Upper lobe of left lung (tissue), 6 donors: ENCODE results near the gene EXOC1. TPM values are rescaled to one million over a fixed set of nuclear protein-coding genes. Genes with fewer than 3 reads are reported as not detected.

Experiments used
- ATAC-seq, 2 donors: fragments of 200-7000 bp; cut with Tn5 transposase; one replicate each; pipeline ENCODE4 v1.9.1; 2022; ENCODE audit warnings: mild to moderate bottlenecking in 2 of 2, moderate library complexity in 2 of 2; ENCODE audit not compliant: low FRiP score in 2 of 2
- DNase-seq, 2 donors: peaks; one replicate each; pipeline ENCODE4 v3.0.0-alpha.2; 2019 to 2020
- H3K27ac ChIP-seq, 4 donors: fragments of 200-600 bp; sonication (generic); one replicate each; pipeline ENCODE4 v1.5.1; 2016 to 2019
- H3K27me3 ChIP-seq, 4 donors: fragments of 200-600 bp; sonication (generic); one replicate each; pipeline ENCODE4 v1.5.1; 2017 to 2019
- H3K36me3 ChIP-seq, 4 donors: fragments of 200-600 bp; sonication (generic); one replicate each; pipeline ENCODE4 v1.5.1; 2016 to 2019
- H3K4me1 ChIP-seq, 4 donors: fragments of 200-600 bp; sonication (generic); one replicate each; pipeline ENCODE4 v1.5.1; 2018 to 2019
- H3K4me3 ChIP-seq, 4 donors: fragments of 200-600 bp; sonication (generic); one replicate each; pipeline ENCODE4 v1.5.1; 2017 to 2019; ENCODE audit warnings: mild to moderate bottlenecking in 2 of 4, moderate library complexity in 1 of 4
- H3K9me3 ChIP-seq, 4 donors: fragments of 200-600 bp; sonication (generic); one replicate each; pipeline ENCODE4 v1.5.1; 2018 to 2019
- CTCF ChIP-seq, 6 experiments: fragments of 450-650 bp in 4 of 6; fragments of 200-600 bp in 2 of 6; sonication (generic) in 2 of 6; IDR thresholded peaks; one replicate each; pipeline ENCODE4 v1.5.1; 2016 to 2019; ENCODE audit warnings: antibody characterized with exemption in 6 of 6
- EP300 ChIP-seq, 4 donors: sonication (generic); formaldehyde crosslinking; IDR thresholded peaks; one replicate each; pipeline ENCODE4 v1.5.1; 2017; ENCODE audit warnings: antibody characterized with exemption in 4 of 4, control low read depth in 2 of 4
- POLR2A ChIP-seq, 4 donors: fragments of 450-650 bp; IDR thresholded peaks; one replicate each; pipeline ENCODE4 v1.5.1; 2016 to 2017; ENCODE audit warnings: antibody characterized with exemption in 4 of 4, mild to moderate bottlenecking in 2 of 4
- POLR2AphosphoS5 ChIP-seq, 2 donors: sonication (generic); formaldehyde crosslinking; IDR thresholded peaks; one replicate each; pipeline ENCODE4 v1.5.1; 2017; ENCODE audit warnings: antibody characterized with exemption in 2 of 2
- whole genome bisulfite sequencing, 2 donors: methylation state at CpG; one replicate each; pipeline ENCODE4 v1.1.5; 2017 to 2018; 5-methylcytosine and 5-hydroxymethylcytosine counted together
- total RNA-seq, 6 donors: library from RNA; depleted of rRNA in 4 of 6; stranded (reverse); fragments of >200 nt in 4 of 6; gene quantifications; one replicate each; pipeline versions ENCODE4 v1.1.0 to v1.2.1, GENCODE V29; 2016 to 2021
- donor health status: DM: no; HTN: no; CAD: no; lungs with moderate emphysema.
- donor health status: DM: no; HTN: yes; CAD: no; lungs with severe emphysema.

Gene EXOC1
- total RNA-seq, 6 donors from 2014 or later, result 19.1 to 44.2 (median 32.4) TPM

- Histone ChIP-seq H3K9me3 (no peaks in the 10 kb centered on the region), H3K27me3 (no peaks in the 10 kb centered on the region), H3K4me3 (no peak overlapping the region), H3K36me3 (no peaks in the 10 kb centered on the region), H3K4me1 (no peaks in the 10 kb centered on the region), H3K27ac (peak overlapping the region in 1 of 4 donors; percentile 18)
- TF ChIP-seq CTCF (IDR thresholded peaks at IDR 0.05), result no peak
- peak in 1 of 4 donors; percentile 31 for TF ChIP-seq POLR2A (IDR thresholded peaks at IDR 0.05)
- ATAC-seq (peak in 1 of 2 donors; percentile 58), DNase-seq (peak in 1 of 2 donors; percentile 21)
- WGBS, 2 donors, result 71 to 81% methylated on average over 3 to 5 of the region's 5 CpGs
These were observed 67.1 kb downstream of the EXOC1 start for GRCh38 chr4:55920571-55920970.

- no peaks in the 10 kb centered on the region for H3K4me1 ChIP-seq
- no peak overlapping the region for H3K4me3 ChIP-seq
- TF ChIP-seq POLR2A (IDR thresholded peaks at IDR 0.05), result no peak
- TF ChIP-seq CTCF (IDR thresholded peaks at IDR 0.05), result no peak
- TF ChIP-seq EP300 (IDR thresholded peaks at IDR 0.05), result no peak
- TF ChIP-seq POLR2AphosphoS5 (IDR thresholded peaks at IDR 0.05), result no peak
- DNase-seq, result no peak
- H3K9me3 ChIP-seq, result no peaks in the 10 kb centered on the region
- WGBS, 2 donors, result 70 to 84% methylated on average over 3 of the region's 3 CpGs
- H3K27ac ChIP-seq, result no peak overlapping the region
- no peak for ATAC-seq
- no peaks in the 10 kb centered on the region for H3K27me3 ChIP-seq
- no peaks in the 10 kb centered on the region for H3K36me3 ChIP-seq
These were observed 67.6 kb downstream of the EXOC1 start for GRCh38 chr4:55921093-55921492.

GRCh38 chr4:55925241-55925640 lies 71.8 kb downstream of the EXOC1 start:
- WGBS, 2 donors, result 89 to 93% methylated on average over 4 of the region's 4 CpGs

GRCh38 chr4:55926610-55927009 lies 73.2 kb downstream of the EXOC1 start:
- TF ChIP-seq EP300 (IDR thresholded peaks at IDR 0.05) (no peak), POLR2A (IDR thresholded peaks at IDR 0.05) (no peak), POLR2AphosphoS5 (IDR thresholded peaks at IDR 0.05) (no peak), CTCF (IDR thresholded peaks at IDR 0.05) (no peak)
- ATAC-seq, result no peak
- Histone ChIP-seq H3K4me3 (no peak overlapping the region), H3K4me1 (no peaks in the 10 kb centered on the region), H3K27ac (no peak overlapping the region), H3K27me3 (no peaks in the 10 kb centered on the region), H3K36me3 (no peaks in the 10 kb centered on the region), H3K9me3 (peaks cover 0 to 4% (median 0%) of the 10 kb centered on the region in 4 donors)
- DNase-seq, result no peak

More at GRCh38 chr4:55925241-55925640, 71.8 kb downstream of the EXOC1 start:
- H3K36me3 ChIP-seq, result no peaks in the 10 kb centered on the region
- H3K4me3 ChIP-seq, result no peak overlapping the region
- ATAC-seq (no peak), DNase-seq (no peak)
- H3K4me1 ChIP-seq, result no peaks in the 10 kb centered on the region
- H3K27me3 ChIP-seq, result no peaks in the 10 kb centered on the region
- no peak overlapping the region for H3K27ac ChIP-seq
- no peak for TF ChIP-seq POLR2A (IDR thresholded peaks at IDR 0.05)
- no peak for TF ChIP-seq CTCF (IDR thresholded peaks at IDR 0.05)
- no peak for TF ChIP-seq POLR2AphosphoS5 (IDR thresholded peaks at IDR 0.05)
- peaks cover 0 to 4% (median 0%) of the 10 kb centered on the region in 4 donors for H3K9me3 ChIP-seq

- ATAC-seq (no peak), DNase-seq (no peak)
- Histone ChIP-seq H3K4me1 (no peaks in the 10 kb centered on the region), H3K27ac (no peak overlapping the region), H3K36me3 (no peaks in the 10 kb centered on the region), H3K4me3 (no peak overlapping the region), H3K27me3 (no peaks in the 10 kb centered on the region), H3K9me3 (peaks cover 0 to 6% (median 1%) of the 10 kb centered on the region in 4 donors)
- WGBS, 2 donors, result 86 to 90% methylated on average over 2 of the region's 2 CpGs
- TF ChIP-seq POLR2A (IDR thresholded peaks at IDR 0.05) (no peak), CTCF (IDR thresholded peaks at IDR 0.05) (no peak), EP300 (IDR thresholded peaks at IDR 0.05) (no peak), POLR2AphosphoS5 (IDR thresholded peaks at IDR 0.05) (no peak)
These were observed 74.5 kb downstream of the EXOC1 start for GRCh38 chr4:55927803-55928437.
